Ovary (tissue), 3 donors: ENCODE measurements around the gene RACK1.

ENCODE experiments used
- POLR2A ChIP-seq: fragments of 450-650 bp; IDR thresholded peaks from one replicate; pipeline ENCODE4 v1.6.1; 2017; ENCODE audit warnings: antibody characterized with exemption, mild to moderate bottlenecking, moderate library complexity
- TF ChIP-seq, protein P1 (sequence below), 3 donors: fragments of 450-650 bp in 2 of 3; fragments of 200-600 bp in 1 of 3; IDR thresholded peaks; one replicate each; pipeline versions ENCODE4 v1.5.1 to v1.8.0; 2016 to 2022; ENCODE audit warnings: antibody characterized with exemption in 3 of 3, mild to moderate bottlenecking in 1 of 3
- donor health status: DM: no; HTN: no; CAD: no.

DNA sequence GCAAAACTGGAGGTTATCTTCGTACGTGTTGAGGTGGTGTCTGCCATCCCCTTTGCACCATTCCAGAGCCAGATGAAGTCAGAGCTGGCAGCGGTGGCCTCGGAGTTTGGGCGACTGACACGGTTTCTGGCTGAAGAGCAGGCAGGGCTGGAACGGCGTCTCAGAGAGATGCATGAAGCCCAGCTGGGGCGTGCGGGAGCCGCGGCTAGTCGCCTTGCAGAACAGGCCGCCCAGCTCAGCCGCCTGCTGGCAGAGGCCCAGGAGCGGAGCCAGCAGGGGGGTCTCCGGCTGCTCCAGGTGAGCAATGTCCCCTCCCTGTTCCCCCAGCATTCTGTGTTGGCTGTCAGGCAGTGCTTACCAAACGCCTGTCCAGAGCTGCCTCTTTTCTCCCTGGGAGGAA is 11.1 kb downstream of the RACK1 start:
- TF ChIP-seq, protein P1, sequence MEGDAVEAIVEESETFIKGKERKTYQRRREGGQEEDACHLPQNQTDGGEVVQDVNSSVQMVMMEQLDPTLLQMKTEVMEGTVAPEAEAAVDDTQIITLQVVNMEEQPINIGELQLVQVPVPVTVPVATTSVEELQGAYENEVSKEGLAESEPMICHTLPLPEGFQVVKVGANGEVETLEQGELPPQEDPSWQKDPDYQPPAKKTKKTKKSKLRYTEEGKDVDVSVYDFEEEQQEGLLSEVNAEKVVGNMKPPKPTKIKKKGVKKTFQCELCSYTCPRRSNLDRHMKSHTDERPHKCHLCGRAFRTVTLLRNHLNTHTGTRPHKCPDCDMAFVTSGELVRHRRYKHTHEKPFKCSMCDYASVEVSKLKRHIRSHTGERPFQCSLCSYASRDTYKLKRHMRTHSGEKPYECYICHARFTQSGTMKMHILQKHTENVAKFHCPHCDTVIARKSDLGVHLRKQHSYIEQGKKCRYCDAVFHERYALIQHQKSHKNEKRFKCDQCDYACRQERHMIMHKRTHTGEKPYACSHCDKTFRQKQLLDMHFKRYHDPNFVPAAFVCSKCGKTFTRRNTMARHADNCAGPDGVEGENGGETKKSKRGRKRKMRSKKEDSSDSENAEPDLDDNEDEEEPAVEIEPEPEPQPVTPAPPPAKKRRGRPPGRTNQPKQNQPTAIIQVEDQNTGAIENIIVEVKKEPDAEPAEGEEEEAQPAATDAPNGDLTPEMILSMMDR (IDR thresholded peaks at IDR 0.05): no peak
- TF ChIP-seq POLR2A: no peak
